Measurements from ENCODE around the gene ERICH6.

The ERICH6 gene

DNA sequence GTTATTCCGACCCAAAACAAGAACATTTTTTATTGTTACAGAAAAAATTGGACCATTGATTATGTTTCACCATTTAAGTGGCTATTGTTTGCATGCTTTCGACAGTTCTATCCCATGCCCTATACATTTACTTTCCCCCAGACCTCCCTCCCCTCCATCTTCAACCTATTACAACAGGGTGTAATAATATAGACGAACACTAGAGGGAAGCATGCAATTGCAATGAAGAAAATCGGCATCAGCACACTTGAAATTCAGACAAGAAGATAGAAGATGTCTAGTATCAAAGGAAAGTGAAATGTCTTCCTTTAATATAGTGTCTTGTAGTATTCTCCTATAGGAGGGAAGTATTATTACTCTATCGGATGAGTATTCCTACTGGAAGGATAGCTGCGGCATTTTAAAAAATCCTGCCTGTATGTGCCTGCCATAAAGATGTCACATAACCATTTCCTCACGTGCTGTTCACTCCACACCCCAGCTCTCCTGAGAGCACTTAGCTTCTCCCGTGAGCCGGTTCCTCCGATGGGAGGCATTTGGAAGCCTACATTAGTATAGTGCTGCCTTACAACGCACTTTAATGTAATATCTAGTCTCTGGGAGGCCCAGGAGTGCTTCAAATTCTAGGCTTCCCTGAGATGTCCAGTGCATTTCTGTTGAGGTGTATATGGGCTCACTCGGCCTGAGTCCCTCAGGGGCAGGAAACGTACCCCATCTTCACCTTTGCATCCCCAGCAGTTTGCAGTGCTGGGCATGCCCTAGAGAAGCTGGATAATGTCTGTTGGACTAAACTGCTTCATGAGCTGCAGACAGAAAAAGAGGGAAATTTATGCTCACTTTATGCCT is 17.8 kb upstream of the ERICH6 start:
- TF ChIP-seq TOX (CRISPR knock-in tag; IDR thresholded peaks at IDR 0.05; ENCODE audit: borderline replicate concordance) (no peak), ZNF70 (CRISPR knock-in tag; IDR thresholded peaks at IDR 0.05) (no peak), ISL1 (CRISPR knock-in tag; IDR thresholded peaks at IDR 0.05) (no peak), ESRRG (CRISPR knock-in tag; IDR thresholded peaks at IDR 0.05) (no peak), ARNTL (CRISPR knock-in tag; IDR thresholded peaks at IDR 0.05; ENCODE audit: borderline replicate concordance, low read depth) (no peak), RARB (CRISPR knock-in tag; IDR thresholded peaks at IDR 0.05) (no peak), CSDC2 (CRISPR knock-in tag; IDR thresholded peaks at IDR 0.05) (no peak), SNAI2 (CRISPR knock-in tag; IDR thresholded peaks at IDR 0.05) (no peak), OSR1 (CRISPR knock-in tag; IDR thresholded peaks at IDR 0.05) (no peak), ZFP3 (CRISPR knock-in tag; IDR thresholded peaks at IDR 0.05) (no peak), ZC3H10 (CRISPR knock-in tag; IDR thresholded peaks at IDR 0.05) (no peak)
- TF ChIP-seq, protein P1, sequence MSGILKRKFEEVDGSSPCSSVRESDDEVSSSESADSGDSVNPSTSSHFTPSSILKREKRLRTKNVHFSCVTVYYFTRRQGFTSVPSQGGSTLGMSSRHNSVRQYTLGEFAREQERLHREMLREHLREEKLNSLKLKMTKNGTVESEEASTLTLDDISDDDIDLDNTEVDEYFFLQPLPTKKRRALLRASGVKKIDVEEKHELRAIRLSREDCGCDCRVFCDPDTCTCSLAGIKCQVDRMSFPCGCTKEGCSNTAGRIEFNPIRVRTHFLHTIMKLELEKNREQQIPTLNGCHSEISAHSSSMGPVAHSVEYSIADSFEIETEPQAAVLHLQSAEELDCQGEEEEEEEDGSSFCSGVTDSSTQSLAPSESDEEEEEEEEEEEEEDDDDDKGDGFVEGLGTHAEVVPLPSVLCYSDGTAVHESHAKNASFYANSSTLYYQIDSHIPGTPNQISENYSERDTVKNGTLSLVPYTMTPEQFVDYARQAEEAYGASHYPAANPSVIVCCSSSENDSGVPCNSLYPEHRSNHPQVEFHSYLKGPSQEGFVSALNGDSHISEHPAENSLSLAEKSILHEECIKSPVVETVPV (CRISPR knock-in tag; IDR thresholded peaks at IDR 0.05): no peak
- TF ChIP-seq, protein P2, sequence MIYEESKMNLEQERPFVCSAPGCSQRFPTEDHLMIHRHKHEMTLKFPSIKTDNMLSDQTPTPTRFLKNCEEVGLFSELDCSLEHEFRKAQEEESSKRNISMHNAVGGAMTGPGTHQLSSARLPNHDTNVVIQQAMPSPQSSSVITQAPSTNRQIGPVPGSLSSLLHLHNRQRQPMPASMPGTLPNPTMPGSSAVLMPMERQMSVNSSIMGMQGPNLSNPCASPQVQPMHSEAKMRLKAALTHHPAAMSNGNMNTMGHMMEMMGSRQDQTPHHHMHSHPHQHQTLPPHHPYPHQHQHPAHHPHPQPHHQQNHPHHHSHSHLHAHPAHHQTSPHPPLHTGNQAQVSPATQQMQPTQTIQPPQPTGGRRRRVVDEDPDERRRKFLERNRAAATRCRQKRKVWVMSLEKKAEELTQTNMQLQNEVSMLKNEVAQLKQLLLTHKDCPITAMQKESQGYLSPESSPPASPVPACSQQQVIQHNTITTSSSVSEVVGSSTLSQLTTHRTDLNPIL (CRISPR knock-in tag; IDR thresholded peaks at IDR 0.05; ENCODE audit: low read depth): no peak
- TF ChIP-seq, protein P3, sequence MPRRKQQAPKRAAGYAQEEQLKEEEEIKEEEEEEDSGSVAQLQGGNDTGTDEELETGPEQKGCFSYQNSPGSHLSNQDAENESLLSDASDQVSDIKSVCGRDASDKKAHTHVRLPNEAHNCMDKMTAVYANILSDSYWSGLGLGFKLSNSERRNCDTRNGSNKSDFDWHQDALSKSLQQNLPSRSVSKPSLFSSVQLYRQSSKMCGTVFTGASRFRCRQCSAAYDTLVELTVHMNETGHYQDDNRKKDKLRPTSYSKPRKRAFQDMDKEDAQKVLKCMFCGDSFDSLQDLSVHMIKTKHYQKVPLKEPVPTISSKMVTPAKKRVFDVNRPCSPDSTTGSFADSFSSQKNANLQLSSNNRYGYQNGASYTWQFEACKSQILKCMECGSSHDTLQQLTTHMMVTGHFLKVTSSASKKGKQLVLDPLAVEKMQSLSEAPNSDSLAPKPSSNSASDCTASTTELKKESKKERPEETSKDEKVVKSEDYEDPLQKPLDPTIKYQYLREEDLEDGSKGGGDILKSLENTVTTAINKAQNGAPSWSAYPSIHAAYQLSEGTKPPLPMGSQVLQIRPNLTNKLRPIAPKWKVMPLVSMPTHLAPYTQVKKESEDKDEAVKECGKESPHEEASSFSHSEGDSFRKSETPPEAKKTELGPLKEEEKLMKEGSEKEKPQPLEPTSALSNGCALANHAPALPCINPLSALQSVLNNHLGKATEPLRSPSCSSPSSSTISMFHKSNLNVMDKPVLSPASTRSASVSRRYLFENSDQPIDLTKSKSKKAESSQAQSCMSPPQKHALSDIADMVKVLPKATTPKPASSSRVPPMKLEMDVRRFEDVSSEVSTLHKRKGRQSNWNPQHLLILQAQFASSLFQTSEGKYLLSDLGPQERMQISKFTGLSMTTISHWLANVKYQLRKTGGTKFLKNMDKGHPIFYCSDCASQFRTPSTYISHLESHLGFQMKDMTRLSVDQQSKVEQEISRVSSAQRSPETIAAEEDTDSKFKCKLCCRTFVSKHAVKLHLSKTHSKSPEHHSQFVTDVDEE (CRISPR knock-in tag; IDR thresholded peaks at IDR 0.05): no peak
- TF ChIP-seq, protein P4, sequence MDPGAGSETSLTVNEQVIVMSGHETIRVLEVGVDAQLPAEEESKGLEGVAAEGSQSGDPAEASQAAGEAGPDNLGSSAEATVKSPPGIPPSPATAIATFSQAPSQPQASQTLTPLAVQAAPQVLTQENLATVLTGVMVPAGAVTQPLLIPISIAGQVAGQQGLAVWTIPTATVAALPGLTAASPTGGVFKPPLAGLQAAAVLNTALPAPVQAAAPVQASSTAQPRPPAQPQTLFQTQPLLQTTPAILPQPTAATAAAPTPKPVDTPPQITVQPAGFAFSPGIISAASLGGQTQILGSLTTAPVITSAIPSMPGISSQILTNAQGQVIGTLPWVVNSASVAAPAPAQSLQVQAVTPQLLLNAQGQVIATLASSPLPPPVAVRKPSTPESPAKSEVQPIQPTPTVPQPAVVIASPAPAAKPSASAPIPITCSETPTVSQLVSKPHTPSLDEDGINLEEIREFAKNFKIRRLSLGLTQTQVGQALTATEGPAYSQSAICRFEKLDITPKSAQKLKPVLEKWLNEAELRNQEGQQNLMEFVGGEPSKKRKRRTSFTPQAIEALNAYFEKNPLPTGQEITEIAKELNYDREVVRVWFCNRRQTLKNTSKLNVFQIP (CRISPR knock-in tag; IDR thresholded peaks at IDR 0.05; ENCODE audit: borderline replicate concordance, low read depth): no peak
- peak; percentile 87 for ATAC-seq

DNA sequence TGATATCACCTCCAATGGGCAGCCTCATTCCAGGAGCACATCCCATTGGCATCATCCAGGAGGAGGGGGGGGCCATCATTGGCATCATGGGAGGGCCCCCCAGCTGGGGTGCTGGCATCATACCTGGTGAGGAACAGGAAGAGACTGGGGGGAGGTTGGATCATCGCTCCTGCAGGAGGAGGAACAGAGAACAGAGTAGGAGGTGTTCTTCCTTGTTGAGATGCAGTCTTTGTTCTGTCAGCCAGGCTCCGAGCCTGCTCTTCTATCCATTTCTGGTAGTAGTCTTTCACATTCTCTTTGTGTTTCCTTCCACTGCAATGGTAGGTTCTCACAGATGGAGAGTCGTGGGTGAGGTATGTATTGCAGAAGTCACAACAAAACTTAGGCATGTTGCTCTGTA is 16.7 kb upstream of the ERICH6 start:
- ATAC-seq: no peak
- TF ChIP-seq ISL1 (CRISPR knock-in tag; IDR thresholded peaks at IDR 0.05): no peak
- TF ChIP-seq RARB (CRISPR knock-in tag; IDR thresholded peaks at IDR 0.05): no peak
- no peak for TF ChIP-seq ARNTL (CRISPR knock-in tag; IDR thresholded peaks at IDR 0.05; ENCODE audit: borderline replicate concordance, low read depth)
- no peak for TF ChIP-seq GLIS3 (CRISPR knock-in tag; IDR thresholded peaks at IDR 0.05)
- no peak for TF ChIP-seq ZC3H10 (CRISPR knock-in tag; IDR thresholded peaks at IDR 0.05)
- TF ChIP-seq, protein P5, sequence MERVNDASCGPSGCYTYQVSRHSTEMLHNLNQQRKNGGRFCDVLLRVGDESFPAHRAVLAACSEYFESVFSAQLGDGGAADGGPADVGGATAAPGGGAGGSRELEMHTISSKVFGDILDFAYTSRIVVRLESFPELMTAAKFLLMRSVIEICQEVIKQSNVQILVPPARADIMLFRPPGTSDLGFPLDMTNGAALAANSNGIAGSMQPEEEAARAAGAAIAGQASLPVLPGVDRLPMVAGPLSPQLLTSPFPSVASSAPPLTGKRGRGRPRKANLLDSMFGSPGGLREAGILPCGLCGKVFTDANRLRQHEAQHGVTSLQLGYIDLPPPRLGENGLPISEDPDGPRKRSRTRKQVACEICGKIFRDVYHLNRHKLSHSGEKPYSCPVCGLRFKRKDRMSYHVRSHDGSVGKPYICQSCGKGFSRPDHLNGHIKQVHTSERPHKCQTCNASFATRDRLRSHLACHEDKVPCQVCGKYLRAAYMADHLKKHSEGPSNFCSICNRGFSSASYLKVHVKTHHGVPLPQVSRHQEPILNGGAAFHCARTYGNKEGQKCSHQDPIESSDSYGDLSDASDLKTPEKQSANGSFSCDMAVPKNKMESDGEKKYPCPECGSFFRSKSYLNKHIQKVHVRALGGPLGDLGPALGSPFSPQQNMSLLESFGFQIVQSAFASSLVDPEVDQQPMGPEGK (CRISPR knock-in tag; IDR thresholded peaks at IDR 0.05; ENCODE audit: borderline replicate concordance): no peak
- TF ChIP-seq ZNF70 (CRISPR knock-in tag; IDR thresholded peaks at IDR 0.05): no peak
- TF ChIP-seq, protein P3 (CRISPR knock-in tag; IDR thresholded peaks at IDR 0.05): no peak
- no peak for TF ChIP-seq PPARA (CRISPR knock-in tag; IDR thresholded peaks at IDR 0.05; ENCODE audit: borderline replicate concordance)
- no peak for TF ChIP-seq ZNF565 (CRISPR knock-in tag; conservative IDR thresholded peaks at IDR 0.05; ENCODE audit: low read depth)
- TF ChIP-seq, protein P2 (CRISPR knock-in tag; IDR thresholded peaks at IDR 0.05; ENCODE audit: low read depth): no peak
- TF ChIP-seq TOX (CRISPR knock-in tag; IDR thresholded peaks at IDR 0.05; ENCODE audit: borderline replicate concordance): no peak
- no peak for TF ChIP-seq SNAI2 (CRISPR knock-in tag; IDR thresholded peaks at IDR 0.05)
- TF ChIP-seq OSR1 (CRISPR knock-in tag; IDR thresholded peaks at IDR 0.05): no peak

Data from SK-N-SH treated with all-trans-retinoic acid at 6 μM for 48 hours (cell line).